ENCODE data around the gene HABP2. TPM values are rescaled to one million over a fixed set of nuclear protein-coding genes. Genes with fewer than 3 reads are reported as not detected.

Gene HABP2
- total and polyA plus RNA-seq, 2 experiments from 2014 or later: 0.06 TPM; not detected in 1

DNA sequence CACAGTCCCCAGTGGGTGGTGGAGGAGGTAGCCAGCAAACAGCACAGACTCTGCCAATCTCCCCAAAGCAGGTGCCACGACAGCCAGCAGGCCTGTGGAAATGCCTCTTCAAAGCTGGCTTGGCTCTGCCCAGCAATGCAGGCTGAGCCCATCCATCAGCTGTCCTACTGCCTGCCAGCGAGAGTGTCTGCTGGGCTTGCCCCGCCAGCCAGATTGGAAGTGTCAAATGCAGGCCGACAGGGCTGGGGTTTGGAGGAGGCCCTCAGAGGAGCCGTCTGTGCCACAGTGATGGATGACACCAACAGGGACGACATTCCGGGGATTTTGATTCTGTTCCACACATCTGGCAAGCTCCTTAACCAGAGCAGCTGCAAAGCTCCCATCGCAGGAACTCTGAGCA lies 16.7 kb downstream of the HABP2 start:
- no peak for DNase-seq (ENCODE audit: low read depth in 1 of 2, low spot score in 1 of 2)
- TF ChIP-seq, protein P1, sequence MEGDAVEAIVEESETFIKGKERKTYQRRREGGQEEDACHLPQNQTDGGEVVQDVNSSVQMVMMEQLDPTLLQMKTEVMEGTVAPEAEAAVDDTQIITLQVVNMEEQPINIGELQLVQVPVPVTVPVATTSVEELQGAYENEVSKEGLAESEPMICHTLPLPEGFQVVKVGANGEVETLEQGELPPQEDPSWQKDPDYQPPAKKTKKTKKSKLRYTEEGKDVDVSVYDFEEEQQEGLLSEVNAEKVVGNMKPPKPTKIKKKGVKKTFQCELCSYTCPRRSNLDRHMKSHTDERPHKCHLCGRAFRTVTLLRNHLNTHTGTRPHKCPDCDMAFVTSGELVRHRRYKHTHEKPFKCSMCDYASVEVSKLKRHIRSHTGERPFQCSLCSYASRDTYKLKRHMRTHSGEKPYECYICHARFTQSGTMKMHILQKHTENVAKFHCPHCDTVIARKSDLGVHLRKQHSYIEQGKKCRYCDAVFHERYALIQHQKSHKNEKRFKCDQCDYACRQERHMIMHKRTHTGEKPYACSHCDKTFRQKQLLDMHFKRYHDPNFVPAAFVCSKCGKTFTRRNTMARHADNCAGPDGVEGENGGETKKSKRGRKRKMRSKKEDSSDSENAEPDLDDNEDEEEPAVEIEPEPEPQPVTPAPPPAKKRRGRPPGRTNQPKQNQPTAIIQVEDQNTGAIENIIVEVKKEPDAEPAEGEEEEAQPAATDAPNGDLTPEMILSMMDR (IDR thresholded peaks at IDR 0.05; ENCODE audit: low read depth, low read length): no peak

GRCh38 chr10:113572520-113573290 lies 19.9 kb downstream of the HABP2 start:
- H3K4me3 ChIP-seq: no peak overlapping the region
- H3K36me3 ChIP-seq: no peaks in the 10 kb centered on the region
- no peaks in the 10 kb centered on the region for H3K27me3 ChIP-seq
- no peaks in the 10 kb centered on the region for H3K9me3 ChIP-seq (ENCODE audit: low read depth)
- no peaks in the 10 kb centered on the region for H3K4me1 ChIP-seq (ENCODE audit: low read depth)
- DNase-seq (ENCODE audit: low read depth in 1 of 2, low spot score in 1 of 2): no peak
- no peak overlapping the region for H3K27ac ChIP-seq
- TF ChIP-seq, protein P1 (IDR thresholded peaks at IDR 0.05; ENCODE audit: low read depth, low read length): no peak

More for the DNA sequence above, 16.7 kb downstream of the HABP2 start:
- Histone ChIP-seq H3K4me1 (ENCODE audit: low read depth) (no peaks in the 10 kb centered on the region), H3K27ac (no peak overlapping the region), H3K9me3 (ENCODE audit: low read depth) (no peaks in the 10 kb centered on the region), H3K27me3 (no peaks in the 10 kb centered on the region), H3K4me3 (no peak overlapping the region), H3K36me3 (no peaks in the 10 kb centered on the region)

GRCh38 chr10:113573368-113573767 lies 20.5 kb downstream of the HABP2 start:
- Histone ChIP-seq H3K4me3 (no peak overlapping the region), H3K4me1 (ENCODE audit: low read depth) (no peaks in the 10 kb centered on the region), H3K27me3 (no peaks in the 10 kb centered on the region), H3K9me3 (ENCODE audit: low read depth) (no peaks in the 10 kb centered on the region), H3K36me3 (no peaks in the 10 kb centered on the region), H3K27ac (no peak overlapping the region)
- no peak for DNase-seq (ENCODE audit: low read depth in 1 of 2, low spot score in 1 of 2)
- TF ChIP-seq, protein P1 (IDR thresholded peaks at IDR 0.05; ENCODE audit: low read depth, low read length): no peak

GRCh38 chr10:113576852-113577251 lies 24.0 kb downstream of the HABP2 start:
- DNase-seq (ENCODE audit: low read depth in 1 of 2, low spot score in 1 of 2): peak; percentile 30 to 79
- no peaks in the 10 kb centered on the region for H3K9me3 ChIP-seq (ENCODE audit: low read depth)
- peaks cover 12% of the 10 kb centered on the region for H3K27me3 ChIP-seq
- no peaks in the 10 kb centered on the region for H3K4me1 ChIP-seq (ENCODE audit: low read depth)
- no peak overlapping the region for H3K27ac ChIP-seq
- TF ChIP-seq, protein P1 (IDR thresholded peaks at IDR 0.05; ENCODE audit: low read depth, low read length): no peak
- H3K36me3 ChIP-seq: no peaks in the 10 kb centered on the region
- no peak overlapping the region for H3K4me3 ChIP-seq

GRCh38 chr10:113578773-113579172 lies 25.9 kb downstream of the HABP2 start:
- H3K9me3 ChIP-seq (ENCODE audit: low read depth): no peaks in the 10 kb centered on the region
- H3K27ac ChIP-seq: no peak overlapping the region
- DNase-seq (ENCODE audit: low read depth in 1 of 2, low spot score in 1 of 2): no peak
- H3K27me3 ChIP-seq: peaks cover 15% of the 10 kb centered on the region
- no peaks in the 10 kb centered on the region for H3K36me3 ChIP-seq
- H3K4me1 ChIP-seq (ENCODE audit: low read depth): no peaks in the 10 kb centered on the region
- H3K4me3 ChIP-seq: no peak overlapping the region
- TF ChIP-seq, protein P1 (IDR thresholded peaks at IDR 0.05; ENCODE audit: low read depth, low read length): no peak
